Bronchial epithelial cell (primary cell): ENCODE measurements around the gene SEC63. TPM values are rescaled to one million over a fixed set of nuclear protein-coding genes. Genes with fewer than 3 reads are reported as not detected.

Source experiments
- DNase-seq: peaks from one replicate; pipeline ENCODE4 v3.0.0-alpha.2; 2010; ENCODE audit warnings: low read depth
- FAIRE-seq: peaks from 2 replicates; lab custom pipeline; 2011; peaks lifted over from hg19 to GRCh38; lab: Jason Lieb, UNC
- H3K27me3 ChIP-seq: 2 replicates; pipeline ENCODE4 v1.5.1; 2011; ENCODE audit warnings: low read length; ENCODE audit not compliant: control insufficient read depth, insufficient read depth
- H3K36me3 ChIP-seq: 2 replicates; pipeline ENCODE4 v1.5.1; 2011; ENCODE audit warnings: low read length; ENCODE audit not compliant: control insufficient read depth, insufficient read depth
- H3K4me3 ChIP-seq: 2 replicates; pipeline ENCODE4 v1.5.1; 2011; ENCODE audit warnings: mild to moderate bottlenecking, low read depth, low read length, control low read depth
- total RNA-seq: library from RNA; depleted of rRNA; stranded (reverse); fragments of >200 nt; gene quantifications from 2 replicates; pipeline ENCODE4 v1.2.1, GENCODE V29; 2014
- TF ChIP-seq, protein P1 (sequence below): IDR thresholded peaks from 2 replicates; pipeline ENCODE4 v1.5.1; 2011; ENCODE audit warnings: mild to moderate bottlenecking, moderate library complexity, low read length, control low read depth, inconsistent platforms; ENCODE audit not compliant: insufficient read depth, severe bottlenecking

The SEC63 gene
- total RNA-seq, 1 donor from 2014 or later: 19.7 TPM

DNA sequence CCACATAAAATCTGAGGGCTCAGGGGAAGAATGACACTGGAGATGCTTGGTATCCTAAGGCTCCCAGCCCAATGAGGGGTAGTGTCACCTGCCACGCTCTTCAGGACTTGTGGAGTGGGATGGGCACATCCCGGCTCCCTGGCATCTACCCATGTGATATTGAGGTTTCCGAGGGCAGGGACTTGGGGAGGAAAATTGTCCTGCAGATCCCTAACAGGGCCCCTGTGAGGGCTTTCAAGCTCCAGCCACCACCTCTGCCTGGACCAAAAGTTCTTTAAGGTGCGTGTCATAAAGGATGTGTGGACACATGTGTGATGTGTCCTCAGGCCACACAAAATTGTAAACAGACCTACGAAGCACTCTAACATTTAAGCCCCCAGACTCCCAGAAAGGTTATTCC is 136.4 kb downstream of the SEC63 start:
- Histone ChIP-seq H3K4me3 (no peak overlapping the region), H3K36me3 (no peaks in the 10 kb centered on the region), H3K27me3 (peaks cover 6% of the 10 kb centered on the region)
- FAIRE-seq: no peak
- TF ChIP-seq, protein P1, sequence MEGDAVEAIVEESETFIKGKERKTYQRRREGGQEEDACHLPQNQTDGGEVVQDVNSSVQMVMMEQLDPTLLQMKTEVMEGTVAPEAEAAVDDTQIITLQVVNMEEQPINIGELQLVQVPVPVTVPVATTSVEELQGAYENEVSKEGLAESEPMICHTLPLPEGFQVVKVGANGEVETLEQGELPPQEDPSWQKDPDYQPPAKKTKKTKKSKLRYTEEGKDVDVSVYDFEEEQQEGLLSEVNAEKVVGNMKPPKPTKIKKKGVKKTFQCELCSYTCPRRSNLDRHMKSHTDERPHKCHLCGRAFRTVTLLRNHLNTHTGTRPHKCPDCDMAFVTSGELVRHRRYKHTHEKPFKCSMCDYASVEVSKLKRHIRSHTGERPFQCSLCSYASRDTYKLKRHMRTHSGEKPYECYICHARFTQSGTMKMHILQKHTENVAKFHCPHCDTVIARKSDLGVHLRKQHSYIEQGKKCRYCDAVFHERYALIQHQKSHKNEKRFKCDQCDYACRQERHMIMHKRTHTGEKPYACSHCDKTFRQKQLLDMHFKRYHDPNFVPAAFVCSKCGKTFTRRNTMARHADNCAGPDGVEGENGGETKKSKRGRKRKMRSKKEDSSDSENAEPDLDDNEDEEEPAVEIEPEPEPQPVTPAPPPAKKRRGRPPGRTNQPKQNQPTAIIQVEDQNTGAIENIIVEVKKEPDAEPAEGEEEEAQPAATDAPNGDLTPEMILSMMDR: no peak
- no peak for DNase-seq

DNA sequence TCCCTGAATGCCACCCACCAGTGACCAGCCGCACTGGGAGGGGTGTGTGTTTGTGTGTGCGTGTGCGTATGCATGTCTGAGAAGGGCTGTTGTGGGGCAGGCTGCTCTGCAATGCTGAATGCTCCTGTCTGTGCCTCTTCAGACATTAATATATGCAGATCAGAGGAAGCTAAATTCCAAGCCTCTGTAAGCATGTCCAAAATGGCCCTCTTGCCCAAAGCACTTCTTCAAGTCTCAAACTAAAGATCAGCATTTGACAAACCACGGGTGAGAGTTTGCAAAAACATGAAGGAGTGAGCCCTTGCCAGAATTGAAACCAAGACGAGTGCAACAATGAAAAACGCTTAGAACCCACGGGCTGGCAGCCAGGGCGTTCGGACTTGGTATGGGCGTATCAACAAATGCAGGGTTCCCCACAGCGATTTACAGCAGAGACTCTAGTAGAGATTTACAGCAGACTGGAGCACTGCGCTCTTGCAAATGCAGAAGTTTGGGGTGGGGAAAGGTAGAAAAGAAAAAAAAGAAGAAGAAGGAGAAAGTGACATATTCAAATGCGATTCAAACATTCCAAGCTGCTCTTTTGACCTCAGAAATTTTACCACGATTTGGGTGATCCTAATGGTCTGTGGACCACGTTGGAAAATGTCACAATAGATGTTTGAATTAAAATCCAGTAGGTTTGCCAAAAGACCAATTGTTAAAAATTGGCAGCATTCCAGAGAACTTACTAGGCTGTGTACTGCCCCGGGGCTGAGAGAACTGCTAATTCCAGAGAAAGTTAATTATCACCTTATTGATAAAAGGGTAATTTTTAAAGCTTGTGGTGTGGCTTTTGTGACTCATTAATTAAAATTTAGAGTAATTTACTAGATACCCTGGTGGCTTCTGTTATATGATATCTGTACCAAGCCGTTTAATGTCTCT is 137.4 kb downstream of the SEC63 start:
- H3K27me3 ChIP-seq: peaks cover 6% of the 10 kb centered on the region
- no peak overlapping the region for H3K4me3 ChIP-seq
- DNase-seq (peak; percentile 33), FAIRE-seq (no peak)
- no peaks in the 10 kb centered on the region for H3K36me3 ChIP-seq
- TF ChIP-seq, protein P1: no peak

GRCh38 chr6:107819964-107820337 is 138.1 kb downstream of the SEC63 start:
- Histone ChIP-seq H3K4me3 (no peak overlapping the region), H3K36me3 (no peaks in the 10 kb centered on the region), H3K27me3 (peaks cover 6% of the 10 kb centered on the region)
- DNase-seq (peak; percentile 58), FAIRE-seq (no peak)
- TF ChIP-seq, protein P1: no peak

- Histone ChIP-seq H3K27me3 (peaks cover 6% of the 10 kb centered on the region), H3K4me3 (no peak overlapping the region), H3K36me3 (no peaks in the 10 kb centered on the region)
- FAIRE-seq (no peak), DNase-seq (peak; percentile 21)
- TF ChIP-seq, protein P1: no peak
These were observed 138.8 kb downstream of the SEC63 start for GRCh38 chr6:107819217-107819616.

DNA sequence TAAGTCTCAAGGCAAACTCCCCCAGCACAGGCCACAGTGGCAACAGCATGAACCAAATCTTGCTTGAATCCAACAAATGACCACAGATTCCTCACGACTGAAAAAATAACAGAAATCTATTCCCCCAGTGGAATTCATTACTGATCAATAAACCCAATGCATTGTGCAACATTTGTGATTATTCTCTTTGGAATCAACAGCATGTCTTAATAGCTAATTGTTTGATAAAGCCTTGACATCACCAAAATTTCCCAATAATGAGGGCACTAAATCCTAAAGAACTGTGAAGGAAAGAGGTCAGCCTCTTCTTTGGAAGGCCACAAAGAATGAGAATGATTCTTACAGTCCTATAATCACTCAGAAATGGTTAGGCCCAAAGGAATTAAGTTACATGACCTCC is 139.7 kb downstream of the SEC63 start:
- Histone ChIP-seq H3K27me3 (peaks cover 6% of the 10 kb centered on the region), H3K36me3 (no peaks in the 10 kb centered on the region), H3K4me3 (no peak overlapping the region)
- TF ChIP-seq, protein P1: no peak
- FAIRE-seq (no peak), DNase-seq (no peak)
